Endometrium (tissue), 2 donors: Measurements from ENCODE around the gene CACNA2D1.
"Not testable (repeated sequence)": the region's sequence is repeated elsewhere in the genome, so short reads cannot be mapped to it uniquely, and the experiment has no call there.

Source experiments
- FAIRE-seq: peaks from 2 replicates; lab custom pipeline; 2012; peaks lifted over from hg19 to GRCh38; lab: Jason Lieb, UNC
- donor health status: control.
- donor health status: control.

CACNA2D1 gene

DNA sequence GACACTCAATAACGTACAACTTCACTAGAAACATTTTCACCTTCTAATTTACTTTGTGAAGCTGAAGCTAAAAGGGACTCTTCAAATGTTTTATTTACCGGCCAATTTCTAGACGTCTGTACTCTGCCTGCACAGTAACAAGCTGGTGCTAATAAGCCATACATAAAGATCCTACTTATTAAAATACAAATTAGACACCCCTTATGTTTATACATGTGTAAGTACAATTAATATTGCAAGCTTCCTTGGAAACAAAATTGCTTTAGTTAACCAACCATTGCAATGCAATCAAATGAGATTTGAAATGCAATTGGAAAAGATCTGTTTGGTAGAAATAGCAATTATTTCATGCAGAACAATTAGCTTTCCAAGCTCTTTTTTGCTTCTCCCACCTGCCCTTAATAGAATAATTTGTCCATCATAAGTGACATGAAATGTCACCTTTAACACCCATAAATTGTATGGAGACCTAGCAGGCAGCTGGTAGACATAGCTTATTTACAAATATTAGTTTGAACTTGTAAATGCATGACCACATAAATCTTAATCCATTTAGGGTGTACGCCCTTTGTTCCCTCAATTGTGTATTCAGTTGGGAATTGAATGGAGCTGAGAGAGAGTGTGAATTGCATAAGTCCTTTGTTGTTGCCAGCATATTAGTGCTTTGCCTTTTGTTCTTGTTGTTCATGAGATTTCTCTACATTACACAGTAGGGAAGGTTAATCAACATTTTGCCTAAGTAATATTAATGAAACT, 277.1 kb downstream of the CACNA2D1 start:
- FAIRE-seq: no peak

DNA sequence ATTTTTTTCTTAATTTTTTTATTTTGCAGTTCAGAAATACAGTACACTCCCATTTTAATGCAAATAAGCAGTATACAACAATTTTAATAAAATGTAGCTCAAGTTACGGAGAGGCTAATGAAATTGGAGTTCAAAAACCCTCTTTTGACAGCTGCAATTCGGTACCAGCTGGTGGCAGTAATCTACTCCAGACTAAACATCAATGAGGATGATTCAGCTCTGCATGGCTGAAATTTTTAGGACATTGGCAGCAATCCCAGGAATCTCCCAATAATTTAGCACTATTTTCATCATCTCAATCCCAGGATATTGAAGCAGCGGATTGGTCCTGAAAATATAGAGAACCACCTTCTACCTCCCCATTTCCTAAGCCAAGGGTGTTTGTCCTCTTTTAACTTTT, 278.8 kb downstream of the CACNA2D1 start:
- no peak for FAIRE-seq

DNA sequence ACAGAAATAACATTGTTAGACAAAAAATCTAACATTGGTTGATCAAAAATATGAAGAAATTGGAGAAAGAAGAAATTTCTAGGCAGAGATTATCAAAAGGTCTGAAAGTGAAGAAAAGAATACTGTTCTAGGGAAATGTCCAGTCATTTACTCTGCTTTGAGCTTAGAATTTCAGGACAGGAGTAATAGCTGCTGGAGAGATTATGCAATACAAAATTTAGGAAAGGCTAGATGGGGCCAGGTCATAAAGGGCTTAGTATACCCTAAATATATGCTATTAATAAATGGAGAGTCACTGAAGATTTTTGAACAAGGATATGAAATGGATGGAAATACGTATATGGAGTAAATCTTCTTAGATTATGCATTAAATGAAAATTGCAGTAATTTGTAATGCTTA, 279.2 kb downstream of the CACNA2D1 start:
- FAIRE-seq: no peak

DNA sequence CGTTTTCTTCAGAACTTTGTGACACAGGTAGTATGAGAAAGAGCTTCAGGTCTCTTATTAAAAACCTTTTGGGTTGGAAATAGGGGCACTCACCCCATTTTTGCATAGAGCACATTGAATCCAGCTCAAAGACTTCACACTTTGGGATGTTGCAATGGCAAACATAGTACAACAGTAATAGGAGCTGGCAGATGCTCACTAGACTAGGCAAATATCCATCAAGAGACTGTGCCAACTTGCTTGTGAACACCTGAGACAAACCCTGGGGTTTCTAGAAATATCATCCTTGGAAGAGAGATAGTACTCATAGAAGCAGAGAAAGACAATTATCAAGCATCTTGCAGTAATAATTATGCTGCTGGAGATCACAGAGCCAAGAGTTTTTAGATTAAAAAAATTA, 280.0 kb downstream of the CACNA2D1 start:
- FAIRE-seq: no peak

DNA sequence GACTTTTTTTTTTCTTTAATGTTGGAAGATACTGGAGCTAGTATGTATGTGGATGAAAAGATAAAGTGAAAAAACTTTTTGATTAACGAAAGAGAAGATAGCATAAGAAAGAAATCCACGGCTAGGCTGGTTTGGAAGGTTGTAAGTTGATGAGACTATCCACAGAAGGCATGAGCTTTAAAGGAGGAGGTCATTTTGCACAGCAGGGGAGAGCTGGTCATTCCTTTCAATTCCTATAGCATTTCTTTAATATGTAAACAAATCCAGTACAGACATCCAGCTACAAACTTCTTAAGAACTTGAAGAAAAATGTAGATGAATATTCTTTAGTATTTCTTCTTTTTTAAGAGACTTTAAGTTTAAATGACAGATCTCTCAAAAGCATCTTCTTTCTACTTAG, 281.3 kb downstream of the CACNA2D1 start:
- no peak for FAIRE-seq

DNA sequence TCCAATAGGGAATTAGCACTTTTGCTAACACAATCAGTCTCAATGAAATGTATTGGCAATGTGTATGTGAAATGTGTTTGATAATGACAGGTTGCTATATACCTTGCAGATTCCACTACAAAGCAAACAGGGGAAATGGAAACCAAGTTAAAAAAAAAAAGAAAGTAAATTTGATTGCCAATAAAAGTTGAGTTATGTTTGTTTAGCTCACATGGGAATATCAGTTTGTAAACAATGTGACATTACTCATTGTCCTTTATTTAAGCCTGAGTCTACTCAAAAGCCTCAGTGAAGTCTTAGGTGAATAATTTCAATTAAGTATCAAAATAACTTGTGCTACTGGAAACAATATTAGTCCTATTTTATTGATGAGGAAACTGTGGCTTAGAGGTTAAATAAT, 285.2 kb downstream of the CACNA2D1 start:
- peak; percentile 8 for FAIRE-seq

DNA sequence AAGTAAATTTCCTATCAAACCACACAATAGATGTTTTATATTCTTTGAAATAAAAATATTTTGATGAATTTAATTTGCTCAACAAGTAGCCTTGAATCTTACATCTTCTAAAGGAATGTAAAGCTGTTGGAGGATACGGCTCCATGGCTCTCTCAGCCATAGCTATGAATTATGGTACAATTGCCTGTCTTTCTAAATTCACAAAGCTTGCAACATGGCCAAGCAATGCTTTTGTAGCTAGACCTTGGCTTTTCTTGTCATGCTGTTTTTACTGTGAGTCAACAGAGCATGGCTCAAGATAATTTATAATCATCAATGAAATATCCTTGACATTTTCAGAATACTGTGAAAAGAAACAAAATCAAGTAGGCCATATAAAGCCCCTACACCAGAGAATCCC, 286.7 kb downstream of the CACNA2D1 start:
- FAIRE-seq: no peak

DNA sequence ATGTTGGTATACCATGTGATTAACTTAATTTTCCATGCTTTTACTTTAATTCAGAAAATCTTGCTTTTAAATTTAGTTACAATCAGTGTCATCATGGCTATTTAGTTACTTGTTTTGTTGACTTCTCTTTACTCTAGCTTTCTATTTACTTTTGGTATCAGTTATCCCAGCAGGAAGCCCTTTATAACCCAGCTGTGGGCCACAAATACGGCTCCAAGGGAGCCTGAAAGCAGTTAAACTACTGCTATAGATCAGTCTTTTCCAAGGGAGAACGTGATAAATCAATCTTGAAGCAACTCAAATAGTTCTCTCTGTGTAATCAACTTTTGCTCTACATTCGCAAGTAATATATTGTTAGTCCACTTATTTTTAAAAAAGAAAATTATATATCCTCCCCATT, 287.4 kb downstream of the CACNA2D1 start:
- no peak for FAIRE-seq

DNA sequence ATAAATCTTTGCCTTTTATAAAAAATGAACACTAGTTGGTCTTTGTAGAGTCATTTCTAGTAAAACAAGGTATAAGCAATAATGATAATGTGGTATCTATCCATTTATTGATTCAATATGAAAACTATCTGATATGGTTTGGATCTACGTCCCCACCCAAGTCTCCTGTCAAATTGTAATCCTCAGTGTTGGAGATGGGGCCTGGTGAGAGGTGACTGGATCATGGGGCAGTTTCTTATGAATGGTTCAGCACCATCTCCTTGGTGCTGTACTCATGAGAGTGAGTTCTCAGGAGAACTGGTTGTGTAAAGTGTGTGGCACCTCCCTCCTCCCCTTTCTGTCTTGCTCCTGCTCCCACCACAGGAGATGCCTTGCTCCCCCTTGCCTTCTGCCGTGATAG, 288.8 kb downstream of the CACNA2D1 start:
- FAIRE-seq: no peak

DNA sequence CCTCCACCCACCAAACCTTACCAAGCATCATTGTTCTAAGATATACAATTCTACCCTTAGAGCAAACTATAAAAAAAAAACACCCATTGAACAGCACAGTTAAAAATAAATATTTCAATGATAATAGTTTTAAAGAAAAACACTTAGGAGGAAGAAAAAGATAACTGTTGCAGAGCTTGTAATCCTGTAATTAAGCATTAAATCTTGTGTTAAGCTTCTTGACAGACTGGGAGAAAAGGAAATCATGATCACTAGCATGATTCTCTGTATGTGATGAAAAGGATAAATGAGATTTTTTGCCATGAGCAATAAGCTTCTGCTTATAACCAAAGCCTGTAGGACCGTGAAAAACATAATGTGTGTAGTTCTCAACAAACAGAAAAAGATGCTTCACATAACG, 289.8 kb downstream of the CACNA2D1 start:
- no peak for FAIRE-seq

DNA sequence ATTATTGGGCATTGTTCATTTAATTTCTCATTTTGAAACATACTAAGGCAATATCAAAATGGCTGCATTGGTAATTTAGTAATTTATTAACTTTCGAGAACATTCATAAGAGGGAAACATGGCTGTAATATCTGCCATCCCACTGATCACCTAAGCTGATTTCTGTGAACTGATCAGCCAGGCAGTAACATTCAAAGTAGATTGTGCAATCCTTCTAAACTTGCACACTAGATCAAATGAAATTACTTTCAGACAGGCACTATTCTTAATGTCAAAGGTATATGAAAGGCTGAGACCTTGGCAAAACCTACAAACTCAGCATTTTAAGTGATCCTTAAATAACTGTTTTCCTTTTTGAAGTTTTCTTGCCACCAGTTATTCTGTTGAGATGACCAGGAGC, 290.7 kb downstream of the CACNA2D1 start:
- FAIRE-seq: no peak

DNA sequence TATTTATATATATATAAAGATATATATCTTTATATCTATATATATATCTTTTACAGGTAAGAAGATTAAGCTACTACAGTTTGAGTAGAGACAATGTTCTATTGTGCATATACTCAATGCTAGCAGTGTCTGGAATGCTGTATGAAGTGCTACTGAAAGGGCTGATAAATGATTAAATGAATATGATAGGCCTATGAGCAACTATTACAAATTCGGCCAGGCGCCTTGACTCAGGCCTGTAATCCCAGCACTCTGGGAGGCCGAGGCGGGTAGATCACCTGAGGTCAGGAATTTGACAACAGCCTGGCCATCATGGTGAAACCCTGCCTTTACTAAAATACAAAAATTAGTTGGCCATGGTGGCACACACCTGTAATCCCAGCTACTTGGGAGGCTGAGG, 297.1 kb downstream of the CACNA2D1 start:
- FAIRE-seq: no peak

DNA sequence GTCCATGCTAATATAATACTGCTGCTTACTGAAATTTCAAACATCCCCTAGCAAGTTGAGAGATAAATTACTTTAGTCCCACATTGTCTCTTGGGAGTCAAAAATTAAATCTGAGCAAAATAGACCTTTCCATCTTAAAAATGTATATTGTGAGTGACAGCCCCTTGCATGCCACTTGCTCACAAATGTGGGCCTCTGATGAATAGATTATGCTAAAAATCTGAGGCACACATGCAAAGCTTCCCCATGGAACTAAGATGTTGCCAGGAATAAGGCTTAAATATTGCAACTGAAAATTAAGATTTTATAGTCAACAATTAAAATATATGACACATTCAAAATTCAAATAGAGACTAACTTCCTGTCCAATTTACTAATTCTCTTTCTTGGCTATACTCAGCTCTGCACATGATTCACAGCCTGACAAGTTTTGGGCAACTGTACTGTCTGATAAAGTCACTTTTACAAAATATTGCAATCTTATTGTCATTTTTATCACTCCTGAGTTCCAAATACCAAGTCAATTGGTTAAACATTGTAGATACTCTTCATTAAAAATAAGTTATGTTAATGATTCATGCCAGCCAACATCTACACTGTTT, 301.2 kb downstream of the CACNA2D1 start:
- FAIRE-seq: no peak

DNA sequence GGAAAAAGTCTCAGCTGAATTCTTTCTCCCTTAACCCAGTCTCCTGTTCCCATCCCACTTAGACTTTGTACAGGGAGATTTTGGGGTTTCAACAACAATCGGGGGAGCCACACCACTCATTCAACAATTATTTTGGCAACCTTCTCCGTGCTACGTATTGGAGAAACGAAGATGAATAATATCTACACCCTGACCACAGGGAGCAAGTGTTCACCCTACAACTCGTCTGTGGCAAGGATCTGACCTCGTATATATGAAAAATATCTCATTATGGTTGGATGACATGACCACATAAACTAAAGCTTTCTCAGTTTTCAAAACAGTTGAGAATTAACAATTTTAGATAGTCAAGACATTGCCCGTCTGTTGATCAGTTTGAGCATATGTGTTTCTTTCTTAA, 302.1 kb downstream of the CACNA2D1 start:
- FAIRE-seq: no peak

DNA sequence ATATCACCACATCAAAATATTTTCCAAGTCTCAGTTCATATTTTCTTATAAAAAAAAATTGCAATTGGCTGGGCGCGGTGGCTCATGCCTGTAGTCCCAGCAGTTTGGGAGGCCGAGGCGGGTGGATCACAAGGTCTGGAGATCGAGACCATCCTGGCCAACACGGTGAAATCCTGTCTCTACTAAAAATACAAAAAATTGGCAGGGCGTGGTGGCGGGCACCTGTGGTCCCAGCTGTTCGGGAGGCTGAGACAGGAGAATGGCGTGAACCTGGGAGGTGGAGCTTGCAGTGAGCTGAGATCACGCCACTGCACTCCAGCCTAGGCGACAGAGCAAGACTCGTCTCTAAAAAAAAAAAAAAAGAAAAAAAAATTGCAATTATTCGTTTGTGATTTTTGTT, 303.0 kb downstream of the CACNA2D1 start:
- FAIRE-seq: not testable (repeated sequence)

DNA sequence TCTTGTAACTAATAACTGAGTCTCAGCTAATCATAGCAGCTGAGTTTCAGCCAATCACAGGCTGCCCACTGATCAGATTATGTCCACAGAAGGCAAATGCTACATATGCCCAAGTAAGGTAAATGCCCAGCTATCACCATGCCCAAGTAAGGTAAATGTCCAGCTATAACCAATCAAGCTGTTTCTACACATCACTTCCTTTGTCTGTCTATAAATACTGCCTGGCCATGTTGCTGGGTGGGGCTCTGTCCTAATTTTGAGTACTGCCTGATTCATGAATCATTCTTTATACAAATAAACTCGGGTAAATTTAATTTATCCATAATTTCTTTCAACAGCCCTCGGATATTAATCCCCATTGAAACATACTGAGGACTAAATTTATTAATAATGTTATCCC, 312.4 kb downstream of the CACNA2D1 start:
- no peak for FAIRE-seq

DNA sequence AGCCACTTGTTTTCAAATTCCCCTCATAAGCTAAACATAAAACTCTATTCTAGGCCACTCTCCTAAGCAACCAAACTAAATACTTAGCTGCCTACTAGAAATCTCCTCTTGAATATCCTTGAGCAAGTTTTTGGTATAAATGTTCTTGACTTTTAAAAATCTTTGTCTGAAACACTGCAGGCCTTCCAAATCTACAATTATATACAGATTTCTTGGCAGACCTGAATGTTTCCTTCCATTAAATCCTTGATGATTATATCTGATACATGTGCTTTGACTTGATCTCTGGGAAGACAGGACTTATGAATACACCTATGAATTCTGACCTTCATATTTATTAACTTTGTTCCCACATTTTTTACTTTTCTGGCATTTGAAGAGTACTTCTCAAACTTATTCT, 314.5 kb downstream of the CACNA2D1 start:
- FAIRE-seq: no peak

DNA sequence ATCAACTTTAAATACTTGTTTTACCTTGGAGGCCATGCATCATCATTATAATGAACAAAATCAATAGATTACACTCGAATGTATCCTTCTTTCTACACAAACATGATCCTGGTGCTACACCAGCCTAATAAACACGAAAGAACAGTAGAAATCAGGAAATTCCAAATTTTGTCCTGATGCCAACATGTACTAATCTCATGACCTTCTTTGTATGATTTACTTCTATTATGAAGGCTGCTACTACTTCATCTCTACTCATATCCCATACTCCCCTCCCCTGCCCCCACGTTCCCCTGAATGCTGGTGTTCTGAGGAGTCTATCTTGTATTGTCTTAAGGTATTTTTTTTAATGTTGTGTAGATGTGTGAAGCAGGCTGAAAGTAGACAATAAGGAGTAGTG, 315.0 kb downstream of the CACNA2D1 start:
- FAIRE-seq: no peak

DNA sequence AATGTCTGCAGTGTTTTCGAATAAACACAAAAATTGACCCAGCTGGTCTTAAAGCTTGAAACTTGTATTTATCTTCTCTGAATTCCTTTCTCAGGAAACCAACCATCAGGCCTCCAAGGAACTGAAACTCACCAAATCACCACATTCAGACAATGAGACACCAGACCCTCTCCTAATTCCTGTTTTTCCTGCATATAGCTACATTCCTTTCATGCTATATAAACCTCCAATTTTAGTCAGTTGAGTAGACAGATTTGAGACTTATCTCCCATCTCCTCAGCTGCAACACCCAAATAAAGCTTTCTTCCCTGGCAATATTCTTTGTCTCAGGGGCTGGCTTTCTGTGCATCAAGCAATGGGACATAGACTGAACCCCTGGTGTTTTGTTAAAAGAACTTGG, 317.0 kb downstream of the CACNA2D1 start:
- FAIRE-seq: no peak

DNA sequence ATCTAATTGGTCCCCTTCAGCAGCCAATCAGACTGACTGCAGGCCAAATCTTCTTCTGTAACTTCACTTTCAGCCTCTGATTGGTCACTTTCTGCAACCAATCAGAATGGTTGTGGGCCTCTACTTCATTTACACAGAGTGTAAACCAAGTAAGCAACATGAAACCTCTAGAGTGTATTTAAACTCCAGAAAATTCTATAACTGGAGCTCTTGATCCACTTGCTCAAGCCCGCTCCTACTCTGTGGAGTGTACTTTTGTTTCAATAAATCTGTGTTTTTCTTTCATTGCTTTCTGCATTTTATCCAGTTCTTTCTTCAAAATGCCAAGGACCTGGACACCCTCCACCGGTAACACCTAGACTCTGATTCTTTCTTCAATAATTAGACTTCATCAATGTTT, 319.1 kb downstream of the CACNA2D1 start:
- FAIRE-seq: no peak

DNA sequence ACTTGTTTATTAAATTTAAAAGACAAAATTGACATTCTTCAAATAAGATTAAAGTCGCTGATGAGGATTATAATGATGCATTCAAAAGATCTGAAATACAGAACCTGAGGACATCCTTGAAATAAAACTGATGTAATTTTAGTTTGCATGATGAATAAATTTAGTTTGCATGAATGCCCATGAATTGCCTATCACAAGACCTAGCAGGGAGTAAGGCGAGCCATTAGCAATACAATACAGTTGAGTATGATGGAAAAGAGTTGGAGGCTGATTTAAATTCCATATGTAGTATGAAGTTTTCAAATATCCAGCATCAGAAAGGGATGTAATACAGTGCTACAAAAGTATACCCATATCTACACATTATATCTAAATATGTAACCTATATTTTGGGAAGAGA, 321.3 kb downstream of the CACNA2D1 start:
- no peak for FAIRE-seq

DNA sequence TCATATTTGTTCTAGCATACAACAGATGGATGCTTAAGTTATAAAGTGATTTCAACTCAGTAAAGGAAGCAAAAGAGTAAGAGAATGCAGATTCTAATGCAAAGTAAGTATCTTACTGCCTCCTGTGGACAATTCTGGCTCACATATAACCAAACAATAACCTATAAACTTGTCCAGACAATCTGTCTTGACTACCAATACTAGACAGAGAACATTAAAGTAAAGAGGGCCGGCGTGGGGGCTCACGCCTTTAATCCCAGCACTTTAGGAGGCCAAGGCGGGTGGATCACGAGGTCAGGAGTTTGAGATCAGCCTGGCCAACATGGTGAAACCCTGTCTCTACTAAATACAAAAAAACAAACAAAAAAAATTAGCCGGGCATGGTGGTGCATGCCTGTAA, 329.3 kb downstream of the CACNA2D1 start:
- no peak for FAIRE-seq

DNA sequence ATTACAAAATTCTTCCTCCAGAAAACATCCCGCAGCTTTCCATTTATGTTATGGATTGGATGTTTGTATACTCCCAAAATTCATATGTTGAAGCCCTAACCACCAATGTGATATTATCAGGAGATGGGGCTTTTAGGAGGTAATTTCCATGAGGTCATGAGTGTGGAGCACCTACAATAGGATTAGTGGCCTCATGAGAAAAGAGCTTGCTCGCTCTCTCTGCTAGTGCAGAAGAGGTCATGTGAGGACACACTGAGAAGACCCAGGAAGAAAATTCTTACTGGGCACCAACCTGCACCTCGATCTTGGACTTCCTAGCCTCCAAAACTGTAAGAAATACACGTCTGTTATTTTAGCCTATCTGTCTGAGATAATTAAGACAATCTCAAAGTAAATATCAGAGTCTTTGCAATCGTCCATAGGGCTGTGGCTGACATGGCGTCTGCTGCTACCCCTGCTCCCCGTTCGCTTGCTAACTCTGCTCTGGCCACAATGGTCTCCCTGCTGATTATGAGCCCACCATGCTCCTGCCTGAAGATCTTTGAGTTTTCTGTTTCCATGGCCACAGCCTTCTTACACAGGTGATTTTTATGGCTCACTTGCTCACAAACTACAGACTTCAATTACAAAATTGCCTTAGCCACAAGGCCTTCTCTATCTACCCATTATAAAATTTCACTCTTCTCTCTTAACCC, 333.3 kb downstream of the CACNA2D1 start:
- FAIRE-seq: no peak

DNA sequence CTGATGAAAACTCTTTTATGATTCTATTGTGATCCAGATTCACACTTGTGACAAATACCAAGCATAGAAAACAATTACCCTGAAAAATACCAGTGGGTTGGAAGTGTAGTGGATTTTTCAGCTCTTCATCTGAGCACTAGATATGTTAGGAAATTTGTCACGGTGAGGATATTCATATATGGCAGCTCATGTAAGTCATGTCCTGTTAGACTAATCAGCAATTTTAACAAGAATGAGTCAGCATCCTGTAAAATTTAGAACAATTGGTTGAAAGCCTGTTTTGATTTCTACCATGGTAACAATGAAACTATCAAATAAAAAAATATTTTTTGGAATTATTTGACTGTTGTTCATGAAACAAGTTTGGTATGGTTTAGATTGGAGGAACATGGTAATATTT, 334.3 kb downstream of the CACNA2D1 start:
- FAIRE-seq: no peak
